H9 (cell line): ENCODE data around the gene TFDP1. TPM values are rescaled to one million over a fixed set of nuclear protein-coding genes. Genes with fewer than 3 reads are reported as not detected.

Experiments used
- DNase-seq: peaks from one replicate; pipeline ENCODE4 v3.0.0-alpha.2; 2017
- H2AFZ ChIP-seq: one replicate; pipeline ENCODE4 v1.6.1; 2013; ENCODE audit warnings: mild to moderate bottlenecking, low read length, control low read depth, moderate library complexity
- H2AK5ac ChIP-seq: 2 replicates; pipeline ENCODE4 v1.6.1; 2013; ENCODE audit warnings: low read length, control low read depth, mixed read lengths; ENCODE audit not compliant: insufficient read length
- H2BK120ac ChIP-seq: one replicate; pipeline ENCODE4 v1.6.1; 2013; ENCODE audit warnings: low read depth, mild to moderate bottlenecking, low read length, control low read depth, inconsistent platforms; ENCODE audit not compliant: poor library complexity, severe bottlenecking
- H2BK12ac ChIP-seq: 2 replicates; pipeline ENCODE4 v1.6.1; 2013; ENCODE audit warnings: low read length, control low read depth, mixed read lengths, low read depth; ENCODE audit not compliant: insufficient read length
- H2BK15ac ChIP-seq: 2 replicates; pipeline ENCODE4 v1.6.1; 2013; ENCODE audit warnings: low read depth, low read length, control low read depth
- H2BK20ac ChIP-seq: one replicate; pipeline ENCODE4 v1.6.1; 2013; ENCODE audit warnings: low read depth, mild to moderate bottlenecking, low read length, control low read depth, inconsistent platforms; ENCODE audit not compliant: poor library complexity, severe bottlenecking
- H2BK5ac ChIP-seq: 2 replicates; pipeline ENCODE4 v1.6.1; 2013; ENCODE audit warnings: low read length, control low read depth, mixed read lengths; ENCODE audit not compliant: insufficient read length
- H3K14ac ChIP-seq: 2 replicates; pipeline ENCODE4 v1.6.1; 2013; ENCODE audit warnings: low read length, control low read depth; ENCODE audit not compliant: insufficient read depth
- H3K18ac ChIP-seq: 2 replicates; pipeline ENCODE4 v1.6.1; 2013; ENCODE audit warnings: low read depth, mild to moderate bottlenecking, mixed read lengths, low read length, control low read depth; ENCODE audit not compliant: insufficient read length
- H3K23ac ChIP-seq: 2 replicates; pipeline ENCODE4 v1.6.1; 2013; ENCODE audit warnings: low read length, control low read depth, mixed read lengths, low read depth; ENCODE audit not compliant: insufficient read length
- H3K23me2 ChIP-seq: 2 replicates; pipeline ENCODE4 v1.6.1; 2013; ENCODE audit warnings: low read depth, mild to moderate bottlenecking, mixed read lengths, low read length, control low read depth; ENCODE audit not compliant: insufficient read length, poor library complexity, severe bottlenecking
- H3K27ac ChIP-seq: 2 replicates; pipeline ENCODE4 v1.5.1; 2013; ENCODE audit warnings: low read length, control low read depth, mixed read lengths, low read depth; ENCODE audit not compliant: insufficient read length
- H3K27me3 ChIP-seq: 2 replicates; pipeline ENCODE4 v1.6.1; 2013; ENCODE audit warnings: low read length, control low read depth, inconsistent platforms; ENCODE audit not compliant: insufficient read depth
- H3K4ac ChIP-seq: 2 replicates; pipeline ENCODE4 v1.6.1; 2013; ENCODE audit warnings: low read depth, mild to moderate bottlenecking, control low read depth, inconsistent platforms, low read length, moderate library complexity
- H3K4me1 ChIP-seq: 2 replicates; pipeline ENCODE4 v1.6.1; 2013; ENCODE audit warnings: low read length, control low read depth, inconsistent platforms; ENCODE audit not compliant: insufficient read depth
- H3K4me2 ChIP-seq: 2 replicates; pipeline ENCODE4 v1.6.1; 2013; ENCODE audit warnings: low read length, control low read depth, mixed read lengths; ENCODE audit not compliant: insufficient read length, insufficient read depth
- H3K56ac ChIP-seq: 2 replicates; pipeline ENCODE4 v1.6.1; 2013; ENCODE audit warnings: low read depth, mild to moderate bottlenecking, mixed read lengths, low read length, control low read depth; ENCODE audit not compliant: insufficient read length
- H3K79me1 ChIP-seq: 2 replicates; pipeline ENCODE4 v1.6.1; 2013; ENCODE audit warnings: low read depth, mild to moderate bottlenecking, moderate library complexity, low read length, control low read depth, inconsistent platforms; ENCODE audit not compliant: insufficient read depth, poor library complexity, severe bottlenecking
- H3K79me2 ChIP-seq: 2 replicates; pipeline ENCODE4 v1.6.1; 2013; ENCODE audit warnings: low read length, control low read depth, inconsistent platforms; ENCODE audit not compliant: insufficient read depth
- H3K9ac ChIP-seq: 2 replicates; pipeline ENCODE4 v1.6.1; 2013; ENCODE audit warnings: low read length, control low read depth, mixed read lengths; ENCODE audit not compliant: insufficient read length; ENCODE audit errors: extremely low read depth
- H3K9me3 ChIP-seq: one replicate; pipeline ENCODE4 v1.6.1; 2013; ENCODE audit warnings: low read depth, low read length, inconsistent platforms; ENCODE audit not compliant: control insufficient read depth
- H3T11ph ChIP-seq: one replicate; pipeline ENCODE4 v1.6.1; 2013; ENCODE audit warnings: mild to moderate bottlenecking, low read length, control low read depth, inconsistent platforms
- H4K20me1 ChIP-seq: one replicate; pipeline ENCODE4 v1.6.1; 2013; ENCODE audit not compliant: control insufficient read depth, insufficient read length, insufficient read depth
- H4K5ac ChIP-seq: 2 replicates; pipeline ENCODE4 v1.6.1; 2013; ENCODE audit warnings: low read depth, mild to moderate bottlenecking, mixed read lengths, low read length, control low read depth; ENCODE audit not compliant: insufficient read length
- H4K8ac ChIP-seq: replicated peaks from 2 replicates; pipeline ENCODE4 v1.6.1; 2013; ENCODE audit warnings: low read length, control low read depth, mixed read lengths, low read depth; ENCODE audit not compliant: insufficient read length
- H4K91ac ChIP-seq: 2 replicates; pipeline ENCODE4 v1.6.1; 2013; ENCODE audit warnings: low read depth, mild to moderate bottlenecking, moderate library complexity, mixed read lengths, low read length, control low read depth; ENCODE audit not compliant: insufficient read length
- H3K27ac Mint-ChIP-seq, 3 experiments: 2 replicates in 2 of 3; 3 replicates in 1 of 3; pipeline ENCODE4 v1.8.0; 2020 to 2021; ENCODE audit warnings: mixed read lengths in 3 of 3, mild to moderate bottlenecking in 1 of 3, moderate library complexity in 1 of 3
- H3K27me3 Mint-ChIP-seq: 2 replicates; pipeline ENCODE4 v1.8.0; 2021; ENCODE audit warnings: low read depth, mild to moderate bottlenecking, moderate library complexity, mixed read lengths
- H3K36me3 Mint-ChIP-seq, 3 experiments: 2 replicates in 2 of 3; 3 replicates in 1 of 3; pipeline ENCODE4 v1.8.0; 2020 to 2021; ENCODE audit warnings: low read depth in 3 of 3, mixed read lengths in 3 of 3; ENCODE audit not compliant: insufficient read depth in 1 of 3
- H3K4me1 Mint-ChIP-seq, 2 experiments: 2 replicates each; pipeline ENCODE4 v1.8.0; 2020; ENCODE audit warnings: mixed read lengths in 2 of 2
- H3K4me3 Mint-ChIP-seq, 2 experiments: 2 replicates in 1 of 2; 3 replicates in 1 of 2; pipeline ENCODE4 v1.8.0; 2020 to 2021; ENCODE audit warnings: mild to moderate bottlenecking in 2 of 2, mixed read lengths in 2 of 2, moderate library complexity in 1 of 2
- H3K9me3 Mint-ChIP-seq, 2 experiments: 2 replicates in 1 of 2; 3 replicates in 1 of 2; pipeline ENCODE4 v1.8.0; 2020; ENCODE audit warnings: mild to moderate bottlenecking in 2 of 2, mixed read lengths in 2 of 2, moderate library complexity in 1 of 2
- CTCF ChIP-seq: fragments of 200-600 bp; sonication (generic); conservative IDR thresholded peaks from 3 replicates; pipeline ENCODE4 v1.8.0; 2021; ENCODE audit warnings: antibody characterized with exemption, mild to moderate bottlenecking
- WGBS: extraction: QIAGEN DNeasy Blood & Tissue Kit; methylation state at CpG from one replicate; pipeline ENCODE4 v1.1.7; 2013; ENCODE audit warnings: missing lambda C conversion rate, low lambda C conversion rate, mixed read lengths; ENCODE audit not compliant: insufficient read length; ENCODE audit errors: extremely low coverage; 5-methylcytosine and 5-hydroxymethylcytosine counted together
- total RNA-seq: library from RNA; stranded (reverse); gene quantifications from 2 replicates; pipeline ENCODE4 v1.2.1, GENCODE V29; 2021

TFDP1 gene
- total RNA-seq, 1 experiment from 2014 or later = 111 TPM

GRCh38 chr13:113579686-113580085 is 4.9 kb upstream of the TFDP1 start:
- Histone ChIP-seq H3K9me3 (peaks cover 8% of the 10 kb centered on the region), H3T11ph (no peak overlapping the region), H3K23me2 (no peaks in the 10 kb centered on the region), H2BK15ac (no peak overlapping the region), H3K23ac (no peak overlapping the region), H2AFZ (no peak overlapping the region), H3K4ac (no peak overlapping the region), H3K9ac (no peak overlapping the region), H2AK5ac (no peak overlapping the region), H3K4me2 (no peak overlapping the region), H2BK120ac (no peak overlapping the region), H2BK12ac (no peak overlapping the region), H3K18ac (no peak overlapping the region), H3K27me3 (no peaks in the 10 kb centered on the region), H3K79me1 (no peaks in the 10 kb centered on the region), H2BK5ac (no peak overlapping the region), H4K8ac (no peak overlapping the region), H3K79me2 (no peaks in the 10 kb centered on the region), H4K91ac (no peak overlapping the region), H3K27ac (no peak overlapping the region), H3K14ac (no peak overlapping the region), H3K4me1 (no peaks in the 10 kb centered on the region), H4K20me1 (no peaks in the 10 kb centered on the region), H3K56ac (no peak overlapping the region), H4K5ac (no peak overlapping the region), H2BK20ac (no peak overlapping the region)
- Mint-ChIP-seq H3K4me3 (no peak overlapping the region), H3K27ac (no peak overlapping the region), H3K27me3 (no peaks in the 10 kb centered on the region), H3K9me3 (peaks cover 8 to 11% of the 10 kb centered on the region in 2 experiments), H3K4me1 (peaks cover 0 to 3% of the 10 kb centered on the region in 2 experiments; a peak in 1 of 4 replicates), H3K36me3 (peaks cover 0 to 7% (median 6%) of the 10 kb centered on the region in 3 experiments; a peak in 5 of 7 replicates)
- TF ChIP-seq CTCF = no peak
- DNase-seq = no peak
- no CpG with 5 or more reads among the region's 8 CpGs for WGBS
